CD4-positive, alpha-beta memory T cell (primary cell): ENCODE data around the gene RAD21L1. TPM values are rescaled to one million over a fixed set of nuclear protein-coding genes. Genes with fewer than 3 reads are reported as not detected.

Source experiments
- CTCF ChIA-PET: fragments of 350-600 bp; sonication (Branson Sonifier 250); formaldehyde crosslinking; loops from one replicate; lab custom pipeline; 2021; ENCODE audit warnings: inconsistent platforms; ENCODE audit not compliant: partially characterized antibody; lab: Charles Lee
- POLR2A ChIA-PET: fragments of 350-600 bp; sonication (Branson Sonifier 250); formaldehyde crosslinking; loops from one replicate; lab custom pipeline; 2021; ENCODE audit not compliant: partially characterized antibody; lab: Charles Lee
- DNase-seq, 5 donors: peaks; one replicate each; pipeline versions ENCODE4 v3.0.0 to v3.0.0-alpha.2; 2020 to 2022; ENCODE audit warnings: mixed read lengths in 1 of 5
- H3K27ac ChIP-seq: one replicate; pipeline ENCODE4 v1.7.0; 2013; ENCODE audit warnings: low read depth, low read length
- H3K27me3 ChIP-seq: 2 replicates; pipeline ENCODE4 v1.7.0; 2013; ENCODE audit warnings: mild to moderate bottlenecking, low read length, moderate library complexity; ENCODE audit not compliant: insufficient read depth
- H3K36me3 ChIP-seq: 2 replicates; pipeline ENCODE4 v1.7.0; 2013; ENCODE audit warnings: mild to moderate bottlenecking, low read length, moderate library complexity; ENCODE audit not compliant: insufficient read depth
- H3K4me1 ChIP-seq: 2 replicates; pipeline ENCODE4 v1.7.0; 2013; ENCODE audit warnings: mild to moderate bottlenecking, low read length, moderate library complexity; ENCODE audit not compliant: insufficient read depth
- H3K4me3 ChIP-seq, 2 donors: one replicate each; pipeline ENCODE4 v1.7.0; 2013; ENCODE audit warnings: low read length in 2 of 2, mild to moderate bottlenecking in 1 of 2
- H3K9me3 ChIP-seq, 2 donors: one replicate each; pipeline ENCODE4 v1.7.0; 2013; ENCODE audit warnings: low read length in 2 of 2, control low read depth in 1 of 2; ENCODE audit not compliant: control insufficient read depth in 1 of 2
- H3K27ac Mint-ChIP-seq, 7 donors: one replicate each; pipeline ENCODE4 v1.8.0; 2020 to 2021; ENCODE audit warnings: mixed read lengths in 7 of 7, mild to moderate bottlenecking in 6 of 7, inconsistent platforms in 3 of 7, moderate library complexity in 3 of 7
- H3K27me3 Mint-ChIP-seq, 2 donors: one replicate each; pipeline ENCODE4 v1.8.0; 2020 to 2021; ENCODE audit warnings: mixed read lengths in 2 of 2
- H3K36me3 Mint-ChIP-seq, 2 donors: one replicate each; pipeline ENCODE4 v1.8.0; 2020 to 2021; ENCODE audit warnings: mixed read lengths in 2 of 2, inconsistent platforms in 1 of 2, mild to moderate bottlenecking in 1 of 2
- H3K4me1 Mint-ChIP-seq, 4 donors: one replicate each; pipeline ENCODE4 v1.8.0; 2020 to 2021; ENCODE audit warnings: mixed read lengths in 4 of 4, mild to moderate bottlenecking in 1 of 4
- H3K4me3 Mint-ChIP-seq, 8 donors: one replicate each; pipeline ENCODE4 v1.8.0; 2020 to 2021; ENCODE audit warnings: mixed read lengths in 8 of 8, mild to moderate bottlenecking in 7 of 8, moderate library complexity in 6 of 8, inconsistent platforms in 3 of 8
- H3K9me3 Mint-ChIP-seq, 8 donors: one replicate each; pipeline ENCODE4 v1.8.0; 2020 to 2021; ENCODE audit warnings: mixed read lengths in 8 of 8, mild to moderate bottlenecking in 5 of 8, inconsistent platforms in 3 of 8, moderate library complexity in 1 of 8
- intact Hi-C: fragments of 100-400 bp; cut with micrococcal nuclease; formaldehyde crosslinking; loops from one replicate; pipeline ENCODE4 v1.15.1; 2023
- polyA plus RNA-seq, 2 donors: library from polyadenylated mRNA; unstranded; fragments of 300-500 nt; fragmentation: Illumina TruSeq; gene quantifications; one replicate each; pipeline ENCODE4 v1.2.3, GENCODE V29; 2021
- total RNA-seq, 2 experiments: library from RNA; stranded (reverse); gene quantifications; one replicate each; pipeline ENCODE4 v1.2.3, GENCODE V29; 2021

The RAD21L1 gene
- total and polyA plus RNA-seq, 4 experiments from 2014 or later = 0.78 TPM; not detected in 3

DNA sequence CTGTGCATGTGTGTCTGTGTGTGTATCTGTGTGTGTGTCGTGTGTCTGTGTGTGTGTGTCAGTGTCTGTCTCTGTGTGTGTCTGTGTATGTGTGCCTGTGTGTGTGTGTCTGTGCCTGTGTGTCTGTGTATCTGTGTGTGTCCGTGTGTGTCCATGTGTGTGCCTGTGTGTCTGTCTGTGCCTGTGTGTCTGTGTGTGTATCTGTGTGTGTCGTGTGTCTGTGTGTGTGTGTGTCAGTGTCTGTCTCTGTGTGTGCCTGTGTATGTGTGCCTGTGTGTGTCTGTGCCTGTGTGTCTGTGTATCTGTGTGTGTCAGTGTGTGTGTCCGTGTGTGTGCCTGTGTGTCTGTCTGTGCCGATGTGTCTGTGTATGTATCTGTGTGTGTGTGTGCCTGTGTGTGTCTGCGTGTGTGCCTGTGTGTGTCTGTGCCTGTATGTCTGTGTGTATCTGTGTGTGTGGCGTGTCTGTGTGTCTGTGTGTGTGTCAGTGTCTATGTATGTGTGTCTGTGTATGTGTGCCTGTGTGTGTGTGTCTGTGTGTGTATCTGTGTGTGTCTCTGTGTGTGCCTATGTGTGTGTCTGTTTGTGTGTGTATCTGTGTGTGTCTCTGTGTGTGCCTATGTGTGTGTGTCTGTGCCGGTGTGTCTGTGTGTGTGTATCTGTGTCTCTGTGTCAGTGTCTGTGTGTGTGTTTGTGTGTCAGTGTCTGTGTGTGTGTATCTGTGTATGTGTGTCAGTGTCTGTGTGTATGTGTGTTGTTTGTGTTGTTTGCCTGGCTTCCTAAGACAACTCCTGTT lies 51.9 kb downstream of the RAD21L1 start:
- H3K27ac ChIP-seq = no peak overlapping the region
- no peak overlapping the region for H3K4me3 ChIP-seq
- H3K27ac Mint-ChIP-seq = no peak overlapping the region
- ChIA-PET POLR2A (no interaction called here), CTCF (no interaction called here)
- no peaks in the 10 kb centered on the region for H3K9me3 ChIP-seq
- H3K4me3 Mint-ChIP-seq = no peak overlapping the region
- H3K36me3 Mint-ChIP-seq = peaks cover 6 to 7% of the 10 kb centered on the region in 2 donors
- DNase-seq = no peak
- no peaks in the 10 kb centered on the region for H3K27me3 Mint-ChIP-seq
- no peaks in the 10 kb centered on the region for H3K4me1 ChIP-seq
- H3K9me3 Mint-ChIP-seq = no peaks in the 10 kb centered on the region
- intact Hi-C loops = no loop called here
- no peaks in the 10 kb centered on the region for H3K27me3 ChIP-seq
- peaks cover 0 to 11% (median 3%) of the 10 kb centered on the region in 4 donors for H3K4me1 Mint-ChIP-seq
- no peaks in the 10 kb centered on the region for H3K36me3 ChIP-seq

DNA sequence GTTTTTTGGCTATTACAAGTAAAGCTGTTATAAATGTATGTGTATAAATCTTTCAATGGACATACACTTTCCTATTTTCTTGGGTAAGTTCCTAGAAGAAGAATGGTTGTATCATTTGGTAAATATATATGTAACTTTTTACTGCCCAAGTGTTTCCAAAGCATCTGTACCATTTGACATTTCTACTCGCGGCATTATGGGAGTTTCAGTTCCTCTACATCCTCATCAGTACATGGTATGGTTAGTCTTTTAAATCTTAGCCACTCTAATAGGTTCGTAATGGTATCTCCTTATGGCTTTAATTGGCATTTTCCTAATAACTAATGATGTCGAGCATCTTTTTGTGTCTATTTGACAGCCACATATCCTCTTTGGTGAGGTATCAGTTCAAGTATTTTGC lies 53.1 kb downstream of the RAD21L1 start:
- no peaks in the 10 kb centered on the region for H3K27me3 ChIP-seq
- no peaks in the 10 kb centered on the region for H3K9me3 Mint-ChIP-seq

GRCh38 chr20:1280195-1281102 lies 54.6 kb downstream of the RAD21L1 start:
- intact Hi-C loops = no loop called here
- ChIA-PET POLR2A (interaction anchor here (1.2 kb wide), 1 partner anchor 10 kb away, joined by 3 read pairs; no protein-coding TSS in a partner anchor), CTCF (interaction anchor here (0.6 to 1.3 kb wide), 2 partner anchors 13 to 32 kb away, joined by 3 to 4 read pairs; no protein-coding TSS in a partner anchor)
- no peak for DNase-seq
- H3K9me3 Mint-ChIP-seq = no peaks in the 10 kb centered on the region
- H3K27ac Mint-ChIP-seq = peak overlapping the region in 1 of 7 donors; percentile 39
- H3K27me3 Mint-ChIP-seq = no peaks in the 10 kb centered on the region
- Histone ChIP-seq H3K4me3 (no peak overlapping the region), H3K36me3 (no peaks in the 10 kb centered on the region), H3K9me3 (no peaks in the 10 kb centered on the region), H3K27ac (no peak overlapping the region), H3K27me3 (no peaks in the 10 kb centered on the region), H3K4me1 (peaks cover 5% of the 10 kb centered on the region)
- peak overlapping the region in 1 of 8 donors; percentile 3 for H3K4me3 Mint-ChIP-seq
- peaks cover 3 to 7% of the 10 kb centered on the region in 2 donors for H3K36me3 Mint-ChIP-seq
- H3K4me1 Mint-ChIP-seq = peaks cover 6 to 26% (median 23%) of the 10 kb centered on the region in 4 donors

More for the DNA sequence above, 53.1 kb downstream of the RAD21L1 start:
- H3K4me1 Mint-ChIP-seq = peaks cover 4 to 18% (median 13%) of the 10 kb centered on the region in 4 donors
- H3K4me3 Mint-ChIP-seq = no peak overlapping the region
- ChIA-PET CTCF (no interaction called here), POLR2A (interaction anchor here (0.6 kb wide), 1 partner anchor 164 kb away, joined by 3 read pairs; no protein-coding TSS in a partner anchor)
- no peaks in the 10 kb centered on the region for H3K27me3 Mint-ChIP-seq
- H3K36me3 Mint-ChIP-seq = peaks cover 4 to 7% of the 10 kb centered on the region in 2 donors
- H3K27ac Mint-ChIP-seq = peak overlapping the region in 1 of 7 donors; percentile 9
- no peak overlapping the region for H3K27ac ChIP-seq
- intact Hi-C loops = no loop called here
- H3K9me3 ChIP-seq = no peaks in the 10 kb centered on the region
- H3K4me3 ChIP-seq = no peak overlapping the region
- no peak for DNase-seq
- H3K36me3 ChIP-seq = no peaks in the 10 kb centered on the region
- H3K4me1 ChIP-seq = peaks cover 3% of the 10 kb centered on the region

DNA sequence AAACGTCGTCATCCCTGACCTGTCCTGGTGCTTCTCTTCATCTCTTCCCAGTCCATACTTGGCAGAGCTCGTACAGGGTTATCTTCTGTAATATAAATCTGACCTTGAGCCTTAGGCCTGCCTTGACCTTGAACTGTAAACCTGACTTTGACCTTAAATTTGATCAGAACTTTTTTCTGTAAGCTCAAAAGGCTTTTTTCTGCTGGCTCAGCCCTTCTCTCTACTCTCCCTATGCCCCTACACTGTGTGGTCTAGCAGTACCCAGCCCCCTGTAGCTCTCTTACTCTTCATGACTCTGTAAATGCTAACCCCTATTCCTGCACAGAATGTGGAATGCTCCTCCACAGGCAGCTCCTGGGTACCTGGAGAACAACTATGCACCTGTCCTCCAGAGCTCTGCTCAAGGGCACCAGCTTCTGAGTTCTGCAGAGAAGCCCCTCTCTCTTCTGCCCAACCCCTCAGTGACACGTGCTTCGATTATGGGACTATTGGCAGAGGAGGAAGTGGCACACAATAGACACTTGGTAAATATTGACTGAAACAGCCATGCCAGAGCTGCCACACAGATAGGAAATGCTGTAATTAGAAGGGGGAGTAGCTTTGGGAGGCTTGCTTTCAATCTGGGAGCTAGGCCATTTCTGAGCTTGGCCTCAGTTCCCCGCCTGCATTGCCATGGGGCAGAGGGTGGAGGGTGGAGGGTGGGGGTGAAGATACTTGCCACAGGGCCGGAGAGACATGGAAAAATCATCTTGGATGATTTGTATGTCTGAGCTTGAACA lies 55.6 kb downstream of the RAD21L1 start:
- POLR2A ChIA-PET = interaction anchor here (0.9 to 1.4 kb wide), 3 partner anchors 9 to 14 kb away, joined by 3 to 5 read pairs (median 3); no protein-coding TSS in a partner anchor
- H3K4me1 ChIP-seq = peaks cover 10% of the 10 kb centered on the region

DNA sequence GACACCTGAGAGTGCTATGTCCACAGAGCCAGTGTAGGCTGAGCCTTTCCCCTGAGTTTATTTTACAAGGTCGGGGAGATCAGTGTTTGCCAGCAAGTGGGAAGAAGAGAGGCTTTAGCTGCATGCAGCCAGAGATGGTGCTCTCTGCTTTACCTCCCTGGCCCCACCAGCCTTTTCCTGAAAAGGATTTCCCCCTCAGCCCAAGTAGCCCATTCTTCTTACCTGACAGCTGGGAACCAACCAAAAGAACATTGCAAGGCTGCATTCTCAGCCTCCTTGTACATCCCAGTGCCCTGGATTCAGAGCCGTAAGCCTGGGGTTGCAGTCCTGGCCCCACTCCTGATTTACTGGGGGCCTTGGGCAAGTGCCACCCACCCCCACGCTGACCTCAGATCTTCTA lies 57.1 kb downstream of the RAD21L1 start:
- H3K27me3 Mint-ChIP-seq = no peaks in the 10 kb centered on the region
- CTCF ChIA-PET = interaction anchor here (1.7 kb wide), 2 partner anchors 17 to 70 kb away, joined by 3 to 6 read pairs; no protein-coding TSS in a partner anchor
- POLR2A ChIA-PET = interaction anchor here (1.5 kb wide), 1 partner anchor 17 kb away, joined by 5 read pairs; the partner anchor contains the start of gene SNPH
- H3K4me1 ChIP-seq = peaks cover 25% of the 10 kb centered on the region
- no peak overlapping the region for H3K27ac ChIP-seq
- no peak overlapping the region for H3K4me3 Mint-ChIP-seq
- H3K9me3 ChIP-seq = no peaks in the 10 kb centered on the region
- H3K27ac Mint-ChIP-seq = peak overlapping the region in 3 of 7 donors; percentile 8 to 29 (median 18)
- H3K4me3 ChIP-seq = no peak overlapping the region
- no peaks in the 10 kb centered on the region for H3K27me3 ChIP-seq
- peaks cover 1 to 7% of the 10 kb centered on the region in 2 donors for H3K36me3 Mint-ChIP-seq
- H3K4me1 Mint-ChIP-seq = peaks cover 21 to 47% (median 39%) of the 10 kb centered on the region in 4 donors
- DNase-seq = no peak
- H3K9me3 Mint-ChIP-seq = no peaks in the 10 kb centered on the region
- H3K36me3 ChIP-seq = no peaks in the 10 kb centered on the region
- intact Hi-C loops = no loop called here

More for the DNA sequence above, 55.6 kb downstream of the RAD21L1 start:
- intact Hi-C loops = no loop called here
- Mint-ChIP-seq H3K4me3 (peak overlapping the region in 3 of 8 donors; percentile 3 to 17 (median 12)), H3K27me3 (no peaks in the 10 kb centered on the region), H3K36me3 (peaks cover 1 to 7% of the 10 kb centered on the region in 2 donors), H3K9me3 (no peaks in the 10 kb centered on the region), H3K27ac (peak overlapping the region in 3 of 7 donors; percentile 68 to 77 (median 76)), H3K4me1 (peaks cover 11 to 35% (median 28%) of the 10 kb centered on the region in 4 donors)
- Histone ChIP-seq H3K4me3 (no peak overlapping the region), H3K27ac (no peak overlapping the region), H3K27me3 (no peaks in the 10 kb centered on the region), H3K36me3 (no peaks in the 10 kb centered on the region), H3K9me3 (no peaks in the 10 kb centered on the region)
- no peak for DNase-seq
- CTCF ChIA-PET = interaction anchor here (1.3 to 1.7 kb wide), 2 partner anchors 31 to 68 kb away, joined by 3 read pairs; no protein-coding TSS in a partner anchor
